A549 treated with AZD9567 at 1 μM for 4 hours (cell line): ENCODE results near the gene ASB18. TPM values are rescaled to one million over a fixed set of nuclear protein-coding genes. Genes with fewer than 3 reads are reported as not detected.

ENCODE experiments used
- total RNA-seq: library from RNA; stranded (reverse); fragments of 200-300 nt; extraction: Qiagen RNA extraction; gene quantifications from 5 replicates; pipeline ENCODE4 v1.2.3, GENCODE V29; 2022; ENCODE audit not compliant: insufficient read depth

ASB18 gene, protein sequence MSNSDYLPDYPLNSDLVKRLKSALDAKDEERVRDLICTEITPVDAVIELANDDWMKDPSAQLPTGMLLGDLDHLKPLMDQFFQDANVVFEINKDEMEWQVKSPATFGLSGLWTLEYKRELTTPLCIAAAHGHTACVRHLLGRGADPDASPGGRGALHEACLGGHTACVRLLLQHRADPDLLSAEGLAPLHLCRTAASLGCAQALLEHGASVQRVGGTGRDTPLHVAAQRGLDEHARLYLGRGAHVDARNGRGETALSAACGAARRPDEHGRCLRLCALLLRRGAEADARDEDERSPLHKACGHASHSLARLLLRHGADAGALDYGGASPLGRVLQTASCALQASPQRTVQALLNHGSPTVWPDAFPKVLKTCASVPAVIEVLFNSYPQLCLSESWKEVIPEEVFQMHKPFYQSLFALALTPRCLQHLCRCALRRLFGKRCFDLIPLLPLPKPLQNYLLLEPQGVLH
- not detected in 5 replicates for total RNA-seq

DNA sequence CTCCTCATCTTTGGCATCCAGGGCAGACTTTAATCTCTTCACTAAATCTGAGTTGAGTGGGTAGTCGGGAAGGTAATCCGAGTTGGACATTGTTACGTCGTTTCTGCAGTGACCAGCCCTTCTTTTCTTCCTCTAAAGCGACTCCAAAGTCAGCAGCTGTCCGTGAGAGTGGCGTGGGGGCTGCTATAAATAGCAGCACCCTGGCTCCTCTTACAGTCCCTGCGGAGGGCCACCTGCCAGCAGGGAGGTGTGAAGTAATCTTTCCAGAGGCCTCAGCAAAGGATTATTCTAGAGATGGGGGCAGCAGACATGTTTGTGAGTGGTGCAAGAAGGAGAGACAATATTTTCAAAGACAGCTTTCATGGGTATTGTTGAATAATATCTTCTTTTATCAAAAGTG, at the start of gene ASB18:
Gene ASB18, minus strand, starts transcription at position 151 of the 400 bp plus-strand sequence. Its CDS starts 61 bp downstream, at position 90.

DNA sequence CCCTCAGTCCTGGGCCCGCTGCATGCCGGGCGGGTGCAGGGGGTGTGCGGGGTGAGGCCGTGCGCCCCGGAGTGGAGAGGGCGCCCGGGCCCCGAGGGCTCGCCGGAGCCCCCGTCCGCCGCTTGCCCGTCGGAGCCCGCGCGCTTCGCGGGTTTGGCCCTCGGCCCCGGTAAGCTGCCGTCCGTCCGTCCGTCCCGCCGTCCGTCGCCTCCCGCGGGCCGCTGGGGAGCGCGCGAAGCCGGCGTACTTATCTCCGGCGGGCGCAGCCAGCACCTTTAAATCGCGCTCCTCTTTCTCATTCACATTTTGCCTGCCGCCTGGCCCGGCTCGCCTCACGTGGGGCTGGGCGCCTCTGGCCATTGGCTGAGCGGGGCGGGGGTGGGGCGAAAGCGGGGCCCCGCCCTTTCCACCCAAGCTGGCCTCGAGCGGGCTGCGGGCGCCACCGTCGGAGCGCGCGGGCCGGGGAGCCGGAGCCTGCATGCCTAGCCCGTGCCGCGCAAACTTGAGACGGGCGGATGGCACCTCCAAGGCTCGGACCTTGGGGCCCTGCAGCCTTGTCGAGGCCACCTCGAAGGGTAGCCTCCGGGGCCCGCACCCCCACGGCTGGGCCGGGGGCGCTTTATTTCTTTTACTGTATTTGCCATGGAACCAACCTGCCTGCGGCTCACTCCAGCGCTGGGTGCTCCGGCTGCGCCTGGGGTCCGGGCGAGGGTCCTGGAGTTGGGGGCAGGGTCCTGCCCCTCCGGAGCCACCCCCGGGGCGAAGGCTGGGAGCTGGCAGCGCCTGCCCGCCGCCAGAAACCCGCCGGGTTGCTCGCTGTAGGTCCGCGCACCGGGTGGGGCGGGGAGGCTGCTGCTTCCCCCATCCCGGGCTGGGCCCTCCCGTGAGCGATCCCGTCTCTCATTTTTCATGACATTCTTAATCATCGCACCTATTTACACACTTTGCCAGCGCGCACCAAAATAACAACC, 95.8 kb downstream of the ASB18 start, which contains the start of gene GBX2:
Gene GBX2, minus strand, starts transcription at position 277 of the 971 bp plus-strand sequence. CDS start 415 bp downstream, outside the sequence.

Other genes with a start within 250 kb of the ASB18 start
- 1.7 to 3.1 TPM (median 2.8 TPM) in 5 replicates for gene GBX2, start 96.0 kb downstream of the ASB18 start, total RNA-seq